Stomach (tissue), 9 donors: ENCODE measurements around the gene SH3TC1. TPM values are rescaled to one million over a fixed set of nuclear protein-coding genes. Genes with fewer than 3 reads are reported as not detected.

Source experiments
- DNase-seq, 2 donors: peaks; one replicate each; pipeline versions ENCODE4 v3.0.0 to v3.0.0-alpha.2; 2013 to 2019
- H3K27ac ChIP-seq, 5 donors: fragments of 200-600 bp in 4 of 5; sonication (generic) in 4 of 5; one replicate each; pipeline ENCODE4 v1.5.1; 2013 to 2019; ENCODE audit warnings: mild to moderate bottlenecking in 1 of 5, moderate library complexity in 1 of 5
- H3K27me3 ChIP-seq, 3 donors: fragments of 200-600 bp; sonication (generic); one replicate each; pipeline ENCODE4 v1.5.1; 2017 to 2019; ENCODE audit warnings: mixed run types in 1 of 3
- H3K36me3 ChIP-seq, 4 donors: fragments of 200-600 bp; sonication (generic); 1 replicate in 3 of 4; 2 replicates in 1 of 4; pipeline ENCODE4 v1.5.1; 2016 to 2019
- H3K4me1 ChIP-seq, 4 donors: fragments of 200-600 bp; sonication (generic); one replicate each; pipeline ENCODE4 v1.5.1; 2016 to 2019
- H3K4me3 ChIP-seq, 4 donors: fragments of 200-600 bp; sonication (generic) in 3 of 4; one replicate each; pipeline ENCODE4 v1.5.1; 2016 to 2019; ENCODE audit warnings: mild to moderate bottlenecking in 1 of 4
- H3K9me3 ChIP-seq, 4 donors: fragments of 200-600 bp; sonication (generic); one replicate each; pipeline ENCODE4 v1.5.1; 2016 to 2019
- EP300 ChIP-seq: sonication (generic); formaldehyde crosslinking; IDR thresholded peaks from one replicate; pipeline ENCODE4 v1.6.1; 2017; ENCODE audit warnings: antibody characterized with exemption
- POLR2A ChIP-seq, 4 donors: fragments of 450-650 bp; IDR thresholded peaks; one replicate each; pipeline ENCODE4 v1.6.1; 2016; ENCODE audit warnings: antibody characterized with exemption in 4 of 4, control low read depth in 2 of 4, mild to moderate bottlenecking in 1 of 4, moderate library complexity in 1 of 4
- POLR2AphosphoS5 ChIP-seq, 3 donors: sonication (generic); formaldehyde crosslinking; IDR thresholded peaks; one replicate each; pipeline ENCODE4 v1.6.1; 2016; ENCODE audit warnings: antibody characterized with exemption in 3 of 3
- WGBS, 5 donors: extraction: QIAGEN DNeasy Blood & Tissue Kit in 3 of 5; methylation state at CpG; one replicate each; pipeline versions ENCODE4 v1.1.5 to v1.1.7; 2013 to 2018; 5-methylcytosine and 5-hydroxymethylcytosine counted together
- intact Hi-C: fragments of 100-400 bp; cut with DNase I; formaldehyde crosslinking; loops from one replicate; pipeline ENCODE4 v1.15.1; 2023; ENCODE audit warnings: low total_unique reads
- polyA plus RNA-seq, 3 donors: library from polyadenylated mRNA; stranded (reverse); fragments of 200-250 nt; gene quantifications; one replicate each; pipeline ENCODE4 v1.2.3, GENCODE V29; 2013
- total RNA-seq, 5 donors: library from RNA; depleted of rRNA; stranded (reverse); fragments of >200 nt; gene quantifications; one replicate each; pipeline versions ENCODE4 v1.1.0 to v1.2.3, GENCODE V29; 2014 to 2016
- TF ChIP-seq, protein P1 (sequence below), 7 experiments: fragments of 450-650 bp in 4 of 7; fragments of 200-600 bp in 3 of 7; sonication (generic) in 3 of 7; IDR thresholded peaks; one replicate each; pipeline ENCODE4 v1.5.1; 2016 to 2019; ENCODE audit warnings: antibody characterized with exemption in 7 of 7, control low read depth in 2 of 7, mild to moderate bottlenecking in 1 of 7
- donor health status: healthy with polysubstance abuse.
- donor health status: Bipolar disorder and iron deficiency.
- donor health status: healthy.

The SH3TC1 gene
- total and polyA plus RNA-seq, 8 donors = 12.0 to 96.2 (median 27.9) TPM

DNA sequence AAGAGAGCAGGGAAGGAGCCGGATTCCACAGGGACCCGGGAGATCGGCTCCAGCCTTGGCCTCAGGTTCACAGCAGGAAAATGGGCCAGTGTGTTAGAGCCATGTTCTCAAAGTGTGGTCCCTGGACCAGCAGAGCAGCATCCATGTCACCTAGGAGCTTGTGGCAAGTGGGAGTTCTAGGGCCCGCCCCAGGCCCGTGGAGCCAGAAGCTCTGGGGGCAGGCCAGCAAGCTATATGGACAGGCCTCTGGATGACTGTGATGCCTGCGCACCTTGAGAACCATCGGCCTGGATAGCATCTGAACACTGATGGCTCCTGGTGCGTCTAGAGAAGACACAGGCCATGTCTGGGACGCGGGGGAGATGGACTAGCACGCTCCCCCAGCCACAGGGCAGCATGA is 33.7 kb downstream of the SH3TC1 start:
- Histone ChIP-seq H3K36me3 (peaks cover 24 to 73% (median 62%) of the 10 kb centered on the region in 4 donors), H3K4me3 (no peak overlapping the region), H3K27me3 (no peaks in the 10 kb centered on the region), H3K9me3 (no peaks in the 10 kb centered on the region), H3K27ac (no peak overlapping the region), H3K4me1 (peaks cover 13 to 20% (median 14%) of the 10 kb centered on the region in 4 donors)
- no peak for TF ChIP-seq EP300
- TF ChIP-seq, protein P1, sequence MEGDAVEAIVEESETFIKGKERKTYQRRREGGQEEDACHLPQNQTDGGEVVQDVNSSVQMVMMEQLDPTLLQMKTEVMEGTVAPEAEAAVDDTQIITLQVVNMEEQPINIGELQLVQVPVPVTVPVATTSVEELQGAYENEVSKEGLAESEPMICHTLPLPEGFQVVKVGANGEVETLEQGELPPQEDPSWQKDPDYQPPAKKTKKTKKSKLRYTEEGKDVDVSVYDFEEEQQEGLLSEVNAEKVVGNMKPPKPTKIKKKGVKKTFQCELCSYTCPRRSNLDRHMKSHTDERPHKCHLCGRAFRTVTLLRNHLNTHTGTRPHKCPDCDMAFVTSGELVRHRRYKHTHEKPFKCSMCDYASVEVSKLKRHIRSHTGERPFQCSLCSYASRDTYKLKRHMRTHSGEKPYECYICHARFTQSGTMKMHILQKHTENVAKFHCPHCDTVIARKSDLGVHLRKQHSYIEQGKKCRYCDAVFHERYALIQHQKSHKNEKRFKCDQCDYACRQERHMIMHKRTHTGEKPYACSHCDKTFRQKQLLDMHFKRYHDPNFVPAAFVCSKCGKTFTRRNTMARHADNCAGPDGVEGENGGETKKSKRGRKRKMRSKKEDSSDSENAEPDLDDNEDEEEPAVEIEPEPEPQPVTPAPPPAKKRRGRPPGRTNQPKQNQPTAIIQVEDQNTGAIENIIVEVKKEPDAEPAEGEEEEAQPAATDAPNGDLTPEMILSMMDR (IDR thresholded peaks at IDR 0.05) = no peak
- TF ChIP-seq POLR2A (IDR thresholded peaks at IDR 0.05) = no peak
- TF ChIP-seq POLR2AphosphoS5 (IDR thresholded peaks at IDR 0.05) = no peak
- DNase-seq = no peak
- WGBS, 5 donors = 95 to 97% (median 96%) methylated on average over 11 of the region's 11 CpGs
- intact Hi-C loops = no loop called here

DNA sequence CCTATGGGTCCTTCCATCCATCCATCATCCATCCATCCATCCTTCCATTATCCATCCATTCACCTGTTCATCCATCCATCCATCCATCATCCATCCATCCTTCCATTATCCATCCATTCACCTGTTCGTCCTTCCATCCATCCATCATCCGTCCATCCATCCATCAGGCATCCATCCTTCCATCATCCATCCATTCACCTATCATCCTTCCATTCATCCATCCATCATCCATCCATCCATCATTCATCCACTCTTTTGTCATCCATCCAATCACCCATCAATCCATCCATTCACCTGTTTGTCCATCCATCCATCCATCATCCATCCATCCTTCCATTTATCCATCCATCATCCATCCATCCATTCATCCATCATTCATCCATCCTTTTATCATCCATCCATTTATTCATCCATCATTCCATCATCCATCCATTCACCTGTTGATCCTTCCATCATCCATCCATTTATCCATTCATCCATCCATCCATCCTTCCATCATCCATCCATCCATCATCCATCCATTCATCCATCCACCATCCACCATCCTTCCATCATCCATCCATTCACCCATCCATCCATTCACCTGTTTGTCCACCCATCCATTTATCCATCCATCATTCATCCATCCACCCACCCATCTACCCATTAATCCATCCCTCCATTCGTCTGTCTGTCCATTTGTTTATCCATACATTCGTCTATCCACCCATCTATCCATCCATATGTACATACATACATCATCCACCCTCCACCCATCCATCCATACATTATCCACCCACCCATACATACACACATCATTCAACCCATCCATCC is 34.8 kb downstream of the SH3TC1 start:
- peaks cover 21 to 78% (median 68%) of the 10 kb centered on the region in 4 donors for H3K36me3 ChIP-seq
- no peak for DNase-seq
- intact Hi-C loops = no loop called here

DNA sequence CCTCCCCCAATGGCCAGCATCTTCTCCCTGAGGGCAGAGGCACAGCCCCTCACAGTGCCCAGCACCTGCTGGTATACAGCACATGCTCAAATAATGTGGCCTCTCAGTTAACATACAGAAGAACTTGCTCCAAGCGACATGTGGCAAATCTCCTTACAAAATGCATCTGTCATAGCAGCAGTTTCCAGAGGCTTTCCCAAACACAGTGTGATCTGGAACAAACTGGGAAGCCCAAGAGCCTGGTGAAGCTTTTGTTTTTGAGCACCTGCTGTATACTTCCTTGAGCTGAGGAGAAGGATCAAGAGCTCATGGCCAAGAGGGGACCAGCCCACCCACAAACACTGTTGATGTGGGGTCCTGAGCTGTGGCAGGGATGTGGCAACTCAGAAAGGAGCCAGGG is 35.6 kb downstream of the SH3TC1 start:
- no peaks in the 10 kb centered on the region for H3K27me3 ChIP-seq
- intact Hi-C loops = no loop called here
- H3K36me3 ChIP-seq = peaks cover 21 to 86% (median 76%) of the 10 kb centered on the region in 4 donors
- peaks cover 0 to 13% (median 5%) of the 10 kb centered on the region in 4 donors for H3K4me1 ChIP-seq
- no peaks in the 10 kb centered on the region for H3K9me3 ChIP-seq
- no peak for DNase-seq
- TF ChIP-seq POLR2AphosphoS5 (IDR thresholded peaks at IDR 0.05) (no peak), EP300 (no peak), POLR2A (IDR thresholded peaks at IDR 0.05) (no peak)
- TF ChIP-seq, protein P1 (IDR thresholded peaks at IDR 0.05) = no peak
- H3K27ac ChIP-seq = no peak overlapping the region
- no peak overlapping the region for H3K4me3 ChIP-seq
- 93 to 100% (median 97%) methylated on average over 1 of the region's 1 CpG for WGBS, 5 donors

More for the DNA sequence above, 34.8 kb downstream of the SH3TC1 start:
- WGBS, 5 donors = 91 to 96% (median 93%) methylated on average over 4 of the region's 4 CpGs
- no peak overlapping the region for H3K27ac ChIP-seq
- no peak overlapping the region for H3K4me3 ChIP-seq
- H3K27me3 ChIP-seq = no peaks in the 10 kb centered on the region
- H3K4me1 ChIP-seq = peaks cover 2 to 20% (median 8%) of the 10 kb centered on the region in 4 donors
- H3K9me3 ChIP-seq = no peaks in the 10 kb centered on the region
- TF ChIP-seq EP300 = no peak

DNA sequence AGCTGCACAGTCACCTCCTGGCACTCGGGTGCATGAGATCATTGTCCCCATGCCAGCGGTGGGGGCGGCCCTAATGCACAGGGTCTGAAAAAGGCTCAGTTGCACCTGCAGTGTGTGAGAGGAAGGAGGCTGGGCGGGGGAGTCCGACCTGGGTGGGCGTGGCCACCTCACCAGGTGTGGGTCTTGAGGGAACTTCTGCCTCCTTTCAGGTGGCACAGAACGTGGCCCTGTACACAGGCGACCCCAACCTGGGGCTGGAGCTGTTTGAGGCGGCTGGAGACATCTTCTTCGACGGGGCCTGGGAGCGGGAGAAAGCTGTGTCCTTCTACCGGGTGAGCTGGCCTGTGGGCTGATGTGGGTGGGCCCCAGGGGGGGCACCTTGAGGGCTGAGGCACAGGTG is 36.1 kb downstream of the SH3TC1 start:
- Histone ChIP-seq H3K36me3 (peaks cover 21 to 91% (median 81%) of the 10 kb centered on the region in 4 donors), H3K4me3 (no peak overlapping the region), H3K27me3 (no peaks in the 10 kb centered on the region), H3K27ac (no peak overlapping the region), H3K9me3 (no peaks in the 10 kb centered on the region), H3K4me1 (peaks cover 0 to 13% (median 5%) of the 10 kb centered on the region in 4 donors)
- intact Hi-C loops = no loop called here
- TF ChIP-seq POLR2AphosphoS5 (IDR thresholded peaks at IDR 0.05) (no peak), POLR2A (IDR thresholded peaks at IDR 0.05) (no peak)
- DNase-seq = no peak
- WGBS, 5 donors = 75 to 93% (median 85%) methylated on average over 10 to 13 of the region's 13 CpGs

DNA sequence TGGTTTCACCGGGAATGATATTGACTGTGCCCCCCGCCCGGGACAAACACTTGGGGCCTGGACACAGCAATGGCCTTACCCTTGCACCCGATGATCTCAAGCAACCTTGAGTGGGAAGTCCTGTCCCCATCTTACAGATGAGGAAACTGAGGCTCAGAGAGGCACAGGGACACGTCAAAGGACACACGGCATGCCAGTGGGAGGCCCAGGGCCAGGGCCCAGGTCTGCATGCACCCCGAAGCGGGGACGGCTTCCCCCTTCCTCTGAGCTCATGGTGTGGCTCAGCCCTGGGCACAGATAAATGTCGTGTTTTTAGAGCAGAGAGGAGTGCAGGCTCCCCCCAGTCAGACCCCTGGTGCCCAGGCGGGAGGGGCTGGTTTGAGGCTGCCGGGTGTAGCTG is 36.6 kb downstream of the SH3TC1 start:
- peaks cover 21 to 96% (median 86%) of the 10 kb centered on the region in 4 donors for H3K36me3 ChIP-seq
- intact Hi-C loops = no loop called here
- WGBS, 5 donors = 93 to 96% (median 94%) methylated on average over 10 to 12 of the region's 12 CpGs

More for the DNA sequence above, 36.6 kb downstream of the SH3TC1 start:
- Histone ChIP-seq H3K27me3 (no peaks in the 10 kb centered on the region), H3K9me3 (no peaks in the 10 kb centered on the region), H3K4me1 (peaks cover 0 to 13% (median 5%) of the 10 kb centered on the region in 4 donors), H3K4me3 (no peak overlapping the region), H3K27ac (no peak overlapping the region)
- no peak for DNase-seq
- no peak for TF ChIP-seq EP300
- TF ChIP-seq POLR2AphosphoS5 (IDR thresholded peaks at IDR 0.05) = no peak
- no peak for TF ChIP-seq POLR2A (IDR thresholded peaks at IDR 0.05)
